A549 (cell line): ENCODE results near the gene ITGA1. TPM values are rescaled to one million over a fixed set of nuclear protein-coding genes. Genes with fewer than 3 reads are reported as not detected.

ENCODE experiments used
- ATAC-seq, 2 experiments: fragments of 200-7000 bp in 1 of 2; fragments of >200 bp in 1 of 2; cut with Nextera tagmentation in 1 of 2; cut with Tn5 transposase in 1 of 2; 3 replicates each; pipeline versions ENCODE4 v1.8.0 to v1.9.1; 2018 to 2020; ENCODE audit warnings: mild to moderate bottlenecking in 1 of 2, moderate library complexity in 1 of 2
- CTCF ChIA-PET: fragments of 300-600 bp; sonication (Branson Sonifier 250); formaldehyde crosslinking; extraction: SDS; loops from one replicate; lab custom pipeline; 2021; ENCODE audit warnings: antibody characterized with exemption, inconsistent platforms; lab: Yijun Ruan, JAX
- POLR2A ChIA-PET: fragments of 350-600 bp; formaldehyde crosslinking; extraction: SDS; loops from one replicate; lab custom pipeline; 2021; ENCODE audit warnings: antibody characterized with exemption, inconsistent platforms; lab: Yijun Ruan, JAX
- DNase-seq, 2 experiments: peaks; one replicate each; pipeline versions ENCODE4 v3.0.0 to v3.0.0-alpha.2; 2011 to 2016; ENCODE audit warnings: low read depth in 1 of 2, low spot score in 1 of 2
- FAIRE-seq: peaks from 2 replicates; lab custom pipeline; 2011; peaks lifted over from hg19 to GRCh38; lab: Jason Lieb, UNC
- H3K27ac ChIP-seq, 2 experiments: fragments of >200 bp; sonication (Bioruptor Twin); formaldehyde crosslinking; 3 replicates each; pipeline ENCODE4 v1.5.1; 2016 to 2017
- H3K4me1 ChIP-seq: fragments of >200 bp; sonication (Bioruptor Twin); formaldehyde crosslinking; 3 replicates; pipeline ENCODE4 v1.6.1; 2016
- H3K4me2 ChIP-seq: fragments of >200 bp; sonication (Bioruptor Twin); formaldehyde crosslinking; 3 replicates; pipeline ENCODE4 v1.6.1; 2016
- H3K4me3 ChIP-seq: fragments of >200 bp; sonication (Bioruptor Twin); formaldehyde crosslinking; 3 replicates; pipeline ENCODE4 v1.5.1; 2016
- H3K9me3 ChIP-seq: fragments of >200 bp; sonication (Bioruptor Twin); formaldehyde crosslinking; 3 replicates; pipeline ENCODE4 v1.6.1; 2016
- CBX2 ChIP-seq: fragments of 200-600 bp; sonication (generic); IDR thresholded peaks from 2 replicates; pipeline ENCODE4 v1.6.1; 2016; ENCODE audit warnings: low read depth, mild to moderate bottlenecking, borderline replicate concordance
- CBX8 ChIP-seq: fragments of 200-600 bp; sonication (generic); IDR thresholded peaks from 2 replicates; pipeline ENCODE4 v1.6.1; 2016
- CHD2 ChIP-seq: fragments of 150-350 bp; IDR thresholded peaks from 2 replicates; pipeline ENCODE4 v1.6.1; 2014; ENCODE audit warnings: low read length; ENCODE audit not compliant: partially characterized antibody
- CHD4 ChIP-seq: fragments of 200-600 bp; sonication (generic); IDR thresholded peaks from 2 replicates; pipeline ENCODE4 v1.6.1; 2016; ENCODE audit warnings: antibody characterized with exemption, mild to moderate bottlenecking, borderline replicate concordance
- E2F6 ChIP-seq: IDR thresholded peaks from 2 replicates; pipeline ENCODE4 v1.6.1; 2012; ENCODE audit warnings: low read depth, borderline replicate concordance
- EP300 ChIP-seq, 2 experiments: fragments of >200 bp; sonication (Bioruptor Twin); formaldehyde crosslinking; IDR thresholded peaks; 2 replicates in 1 of 2; 3 replicates in 1 of 2; pipeline ENCODE4 v1.6.1; 2016 to 2017
- FOSB ChIP-seq: fragments of 250-450 bp; sonication (Bioruptor Pico); IDR thresholded peaks from 2 replicates; pipeline ENCODE4 v1.5.0; 2020; ENCODE audit warnings: mild to moderate bottlenecking, moderate library complexity
- FOSL2 ChIP-seq, 2 experiments: fragments of 450-650 bp in 1 of 2; fragments of >200 bp in 1 of 2; sonication (Bioruptor Twin) in 1 of 2; formaldehyde crosslinking; IDR thresholded peaks; 2 replicates each; pipeline versions ENCODE4 v1.5.0 to v1.6.1; 2016 to 2020; ENCODE audit warnings: mild to moderate bottlenecking in 1 of 2, moderate library complexity in 1 of 2
- GATA3 ChIP-seq: IDR thresholded peaks from 2 replicates; pipeline ENCODE4 v1.6.1; 2012; ENCODE audit warnings: borderline replicate concordance
- HDAC2 ChIP-seq: fragments of 200-600 bp; sonication (generic); IDR thresholded peaks from 2 replicates; pipeline ENCODE4 v1.6.1; 2016
- HOXB13 ChIP-seq: fragments of 250-450 bp; sonication (Bioruptor Pico); IDR thresholded peaks from 2 replicates; pipeline ENCODE4 v1.5.0; 2020; ENCODE audit warnings: low read depth, mild to moderate bottlenecking, moderate library complexity
- JUNB ChIP-seq: fragments of >200 bp; sonication (Bioruptor Twin); formaldehyde crosslinking; IDR thresholded peaks from 2 replicates; pipeline ENCODE4 v1.6.1; 2016
- KDM5A ChIP-seq: fragments of 200-600 bp; sonication (generic); IDR thresholded peaks from 2 replicates; pipeline ENCODE4 v1.6.1; 2016; ENCODE audit warnings: antibody characterized with exemption, mild to moderate bottlenecking
- RARB ChIP-seq: fragments of 250-450 bp; sonication (Bioruptor Pico); IDR thresholded peaks from 2 replicates; pipeline ENCODE4 v1.8.0; 2021; ENCODE audit warnings: mild to moderate bottlenecking, moderate library complexity
- RCOR1 ChIP-seq: fragments of 150-350 bp; IDR thresholded peaks from 2 replicates; pipeline ENCODE4 v1.6.1; 2014; ENCODE audit warnings: antibody characterized with exemption, low read length, low read depth
- SMC3 ChIP-seq: fragments of >200 bp; sonication (Bioruptor Twin); formaldehyde crosslinking; IDR thresholded peaks from 3 replicates; pipeline ENCODE4 v1.6.1; 2018; ENCODE audit warnings: inconsistent platforms
- TFCP2L1 ChIP-seq: fragments of 250-450 bp; sonication (Bioruptor Pico); IDR thresholded peaks from 2 replicates; pipeline ENCODE4 v1.5.0; 2021; ENCODE audit warnings: mild to moderate bottlenecking
- ZC3H11A ChIP-seq: fragments of 450-650 bp; IDR thresholded peaks from 2 replicates; pipeline ENCODE4 v1.6.1; 2014; ENCODE audit warnings: antibody characterized with exemption, mild to moderate bottlenecking
- ZFP36 ChIP-seq: fragments of 450-650 bp; IDR thresholded peaks from 2 replicates; pipeline ENCODE4 v1.6.1; 2014; ENCODE audit warnings: borderline replicate concordance; ENCODE audit not compliant: partially characterized antibody
- ZNF302 ChIP-seq: fragments of 250-450 bp; sonication (Bioruptor Pico); IDR thresholded peaks from 2 replicates; pipeline ENCODE4 v1.9.0; 2021; ENCODE audit warnings: inconsistent platforms, mild to moderate bottlenecking, moderate library complexity
- ZSCAN20 ChIP-seq: fragments of 250-450 bp; sonication (Bioruptor Pico); IDR thresholded peaks from 2 replicates; pipeline ENCODE4 v1.8.0; 2022; ENCODE audit warnings: mild to moderate bottlenecking, moderate library complexity
- WGBS: methylation state at CpG from one replicate; pipeline ENCODE4 v1.1.6; 2017; ENCODE audit errors: missing lambda C conversion rate; 5-methylcytosine and 5-hydroxymethylcytosine counted together
- polyA plus RNA-seq, 4 experiments: library from polyadenylated mRNA; depleted of rRNA in 3 of 4; stranded (reverse); fragments of >200 nt; fragmentation: RNase III in 1 of 4; extraction: RNeasy Plus Mini Kit Qiagen cat#74134 plus additional on column Dnase treatment in 1 of 4; gene quantifications; 2 replicates in 3 of 4; 3 replicates in 1 of 4; pipeline ENCODE4 v1.2.3, GENCODE V29; 2011 to 2017
- TF ChIP-seq, protein P1 (sequence below): fragments of 250-450 bp; sonication (Bioruptor Pico); IDR thresholded peaks from 2 replicates; pipeline ENCODE4 v1.5.0; 2021; ENCODE audit warnings: mild to moderate bottlenecking, moderate library complexity, borderline replicate concordance
- TF ChIP-seq, protein P2 (sequence below): fragments of >200 bp; sonication (Bioruptor Twin); formaldehyde crosslinking; IDR thresholded peaks from 3 replicates; pipeline ENCODE4 v1.5.1; 2016
- TF ChIP-seq, protein P3 (sequence below): IDR thresholded peaks from 2 replicates; pipeline ENCODE4 v1.6.1; 2012
- TF ChIP-seq, protein P4 (sequence below): fragments of 200-600 bp; sonication (generic); IDR thresholded peaks from 2 replicates; pipeline ENCODE4 v1.6.1; 2016; ENCODE audit warnings: antibody characterized with exemption, mild to moderate bottlenecking, moderate library complexity

The ITGA1 gene
- polyA plus RNA-seq, 2 of the 4 experiments (the other 2 are of a cell fraction): 1.5 to 5.5 TPM

GRCh38 chr5:52787600-52788504, at the start of gene ITGA1, which contains the start of gene PELO (continued):
- TF ChIP-seq ZSCAN20 (CRISPR knock-in tag): no peak
- no peak for TF ChIP-seq CBX8
- no peak for TF ChIP-seq ZFP36
- no peak for TF ChIP-seq ZC3H11A
- no peak for TF ChIP-seq FOSB (CRISPR knock-in tag)
- no peak for TF ChIP-seq GATA3
- no peak for TF ChIP-seq RCOR1
- TF ChIP-seq, all 56 proteins: peak for 7

- Histone ChIP-seq H3K9me3 (no peaks in the 10 kb centered on the region), H3K4me1 (no peaks in the 10 kb centered on the region), H3K4me3 (no peak overlapping the region), H3K4me2 (no peak overlapping the region), H3K27ac (no peak overlapping the region)
- DNase-seq (no peak), FAIRE-seq (no peak), ATAC-seq (no peak)
- no peak for TF ChIP-seq ZC3H11A
- TF ChIP-seq HOXB13 (CRISPR knock-in tag): no peak
- TF ChIP-seq CHD2: no peak
- TF ChIP-seq, protein P1, sequence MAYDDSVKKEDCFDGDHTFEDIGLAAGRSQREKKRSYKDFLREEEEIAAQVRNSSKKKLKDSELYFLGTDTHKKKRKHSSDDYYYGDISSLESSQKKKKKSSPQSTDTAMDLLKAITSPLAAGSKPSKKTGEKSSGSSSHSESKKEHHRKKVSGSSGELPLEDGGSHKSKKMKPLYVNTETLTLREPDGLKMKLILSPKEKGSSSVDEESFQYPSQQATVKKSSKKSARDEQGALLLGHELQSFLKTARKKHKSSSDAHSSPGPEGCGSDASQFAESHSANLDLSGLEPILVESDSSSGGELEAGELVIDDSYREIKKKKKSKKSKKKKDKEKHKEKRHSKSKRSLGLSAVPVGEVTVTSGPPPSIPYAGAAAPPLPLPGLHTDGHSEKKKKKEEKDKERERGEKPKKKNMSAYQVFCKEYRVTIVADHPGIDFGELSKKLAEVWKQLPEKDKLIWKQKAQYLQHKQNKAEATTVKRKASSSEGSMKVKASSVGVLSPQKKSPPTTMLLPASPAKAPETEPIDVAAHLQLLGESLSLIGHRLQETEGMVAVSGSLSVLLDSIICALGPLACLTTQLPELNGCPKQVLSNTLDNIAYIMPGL (CRISPR knock-in tag): no peak
- TF ChIP-seq ZNF302 (CRISPR knock-in tag): no peak
- TF ChIP-seq RARB: no peak
- no peak for TF ChIP-seq FOSB (CRISPR knock-in tag)
- no peak for TF ChIP-seq E2F6
- no peak for TF ChIP-seq CHD4
- ChIA-PET CTCF (interaction anchor here (0.6 to 1.0 kb wide), 2 partner anchors 11 to 1876 kb away, joined by 3 read pairs; no protein-coding TSS in a partner anchor), POLR2A (no interaction called here)
Observed at GRCh38 chr5:52738095-52738506, 49.6 kb upstream of the ITGA1 start.

DNA sequence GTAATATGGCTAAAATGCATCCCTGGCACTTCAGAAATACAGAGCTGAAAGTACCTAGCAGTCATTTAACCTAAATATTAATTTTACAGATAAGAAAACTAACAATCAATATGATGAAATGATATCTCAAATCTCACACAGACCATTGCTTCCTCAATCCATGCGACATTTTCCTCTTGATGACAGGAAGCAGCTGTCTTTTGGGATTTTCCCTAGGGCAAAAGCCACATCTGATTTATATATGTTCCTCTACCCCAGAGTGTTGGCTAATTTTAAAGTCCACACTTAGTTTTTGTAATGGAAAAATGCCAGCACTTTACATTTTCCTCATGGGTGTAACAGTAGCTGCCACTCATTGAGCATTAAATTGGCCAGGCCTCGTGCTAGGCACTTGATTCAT, 47.7 kb upstream of the ITGA1 start:
- POLR2A ChIA-PET: no interaction called here
- H3K27ac ChIP-seq: no peak overlapping the region
- ATAC-seq (no peak), DNase-seq (no peak), FAIRE-seq (no peak)
- no peaks in the 10 kb centered on the region for H3K4me1 ChIP-seq
- H3K4me3 ChIP-seq: no peak overlapping the region
- H3K9me3 ChIP-seq: no peaks in the 10 kb centered on the region
- CTCF ChIA-PET: no interaction called here
- no peak overlapping the region for H3K4me2 ChIP-seq
- 46% methylated on average over 2 of the region's 2 CpGs for WGBS
- TF ChIP-seq FOSL2 (IDR thresholded peaks at IDR 0.05) (no peak), FOSL2 (CRISPR knock-in tag; IDR thresholded peaks at IDR 0.05) (no peak), FOSB (CRISPR knock-in tag) (no peak), CHD2 (no peak), CBX8 (no peak), JUNB (no peak), ZC3H11A (no peak), HDAC2 (no peak), HOXB13 (CRISPR knock-in tag) (no peak), SMC3 (no peak), CBX2 (no peak), KDM5A (no peak), RARB (no peak), EP300 (IDR thresholded peaks at IDR 0.05) (no peak), CHD4 (no peak), TFCP2L1 (CRISPR knock-in tag) (no peak)
- TF ChIP-seq, protein P2, sequence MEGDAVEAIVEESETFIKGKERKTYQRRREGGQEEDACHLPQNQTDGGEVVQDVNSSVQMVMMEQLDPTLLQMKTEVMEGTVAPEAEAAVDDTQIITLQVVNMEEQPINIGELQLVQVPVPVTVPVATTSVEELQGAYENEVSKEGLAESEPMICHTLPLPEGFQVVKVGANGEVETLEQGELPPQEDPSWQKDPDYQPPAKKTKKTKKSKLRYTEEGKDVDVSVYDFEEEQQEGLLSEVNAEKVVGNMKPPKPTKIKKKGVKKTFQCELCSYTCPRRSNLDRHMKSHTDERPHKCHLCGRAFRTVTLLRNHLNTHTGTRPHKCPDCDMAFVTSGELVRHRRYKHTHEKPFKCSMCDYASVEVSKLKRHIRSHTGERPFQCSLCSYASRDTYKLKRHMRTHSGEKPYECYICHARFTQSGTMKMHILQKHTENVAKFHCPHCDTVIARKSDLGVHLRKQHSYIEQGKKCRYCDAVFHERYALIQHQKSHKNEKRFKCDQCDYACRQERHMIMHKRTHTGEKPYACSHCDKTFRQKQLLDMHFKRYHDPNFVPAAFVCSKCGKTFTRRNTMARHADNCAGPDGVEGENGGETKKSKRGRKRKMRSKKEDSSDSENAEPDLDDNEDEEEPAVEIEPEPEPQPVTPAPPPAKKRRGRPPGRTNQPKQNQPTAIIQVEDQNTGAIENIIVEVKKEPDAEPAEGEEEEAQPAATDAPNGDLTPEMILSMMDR: no peak
- TF ChIP-seq, protein P3, sequence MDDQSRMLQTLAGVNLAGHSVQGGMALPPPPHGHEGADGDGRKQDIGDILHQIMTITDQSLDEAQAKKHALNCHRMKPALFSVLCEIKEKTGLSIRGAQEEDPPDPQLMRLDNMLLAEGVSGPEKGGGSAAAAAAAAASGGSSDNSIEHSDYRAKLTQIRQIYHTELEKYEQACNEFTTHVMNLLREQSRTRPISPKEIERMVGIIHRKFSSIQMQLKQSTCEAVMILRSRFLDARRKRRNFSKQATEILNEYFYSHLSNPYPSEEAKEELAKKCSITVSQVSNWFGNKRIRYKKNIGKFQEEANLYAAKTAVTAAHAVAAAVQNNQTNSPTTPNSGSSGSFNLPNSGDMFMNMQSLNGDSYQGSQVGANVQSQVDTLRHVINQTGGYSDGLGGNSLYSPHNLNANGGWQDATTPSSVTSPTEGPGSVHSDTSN: no peak
- TF ChIP-seq, protein P4, sequence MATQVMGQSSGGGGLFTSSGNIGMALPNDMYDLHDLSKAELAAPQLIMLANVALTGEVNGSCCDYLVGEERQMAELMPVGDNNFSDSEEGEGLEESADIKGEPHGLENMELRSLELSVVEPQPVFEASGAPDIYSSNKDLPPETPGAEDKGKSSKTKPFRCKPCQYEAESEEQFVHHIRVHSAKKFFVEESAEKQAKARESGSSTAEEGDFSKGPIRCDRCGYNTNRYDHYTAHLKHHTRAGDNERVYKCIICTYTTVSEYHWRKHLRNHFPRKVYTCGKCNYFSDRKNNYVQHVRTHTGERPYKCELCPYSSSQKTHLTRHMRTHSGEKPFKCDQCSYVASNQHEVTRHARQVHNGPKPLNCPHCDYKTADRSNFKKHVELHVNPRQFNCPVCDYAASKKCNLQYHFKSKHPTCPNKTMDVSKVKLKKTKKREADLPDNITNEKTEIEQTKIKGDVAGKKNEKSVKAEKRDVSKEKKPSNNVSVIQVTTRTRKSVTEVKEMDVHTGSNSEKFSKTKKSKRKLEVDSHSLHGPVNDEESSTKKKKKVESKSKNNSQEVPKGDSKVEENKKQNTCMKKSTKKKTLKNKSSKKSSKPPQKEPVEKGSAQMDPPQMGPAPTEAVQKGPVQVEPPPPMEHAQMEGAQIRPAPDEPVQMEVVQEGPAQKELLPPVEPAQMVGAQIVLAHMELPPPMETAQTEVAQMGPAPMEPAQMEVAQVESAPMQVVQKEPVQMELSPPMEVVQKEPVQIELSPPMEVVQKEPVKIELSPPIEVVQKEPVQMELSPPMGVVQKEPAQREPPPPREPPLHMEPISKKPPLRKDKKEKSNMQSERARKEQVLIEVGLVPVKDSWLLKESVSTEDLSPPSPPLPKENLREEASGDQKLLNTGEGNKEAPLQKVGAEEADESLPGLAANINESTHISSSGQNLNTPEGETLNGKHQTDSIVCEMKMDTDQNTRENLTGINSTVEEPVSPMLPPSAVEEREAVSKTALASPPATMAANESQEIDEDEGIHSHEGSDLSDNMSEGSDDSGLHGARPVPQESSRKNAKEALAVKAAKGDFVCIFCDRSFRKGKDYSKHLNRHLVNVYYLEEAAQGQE: no peak
